Retinal pigment epithelial cell (primary cell): Measurements from ENCODE around the gene SLFN14.
A peak's percentile ranks its signal among the peaks of the same experiment; 100 is the strongest.

Experiments used
- DNase-seq: peaks from one replicate; pipeline ENCODE4 v3.0.0-alpha.2; 2010; ENCODE audit warnings: low read depth
- H3K4me3 ChIP-seq: 2 replicates; pipeline ENCODE4 v1.5.1; 2011; ENCODE audit warnings: mild to moderate bottlenecking, low read length, control low read depth, moderate library complexity
- CTCF ChIP-seq: conservative IDR thresholded peaks from 2 replicates; pipeline ENCODE4 v1.5.1; 2011; ENCODE audit warnings: low read depth, low read length, control low read depth, inconsistent platforms

SLFN14 gene

DNA sequence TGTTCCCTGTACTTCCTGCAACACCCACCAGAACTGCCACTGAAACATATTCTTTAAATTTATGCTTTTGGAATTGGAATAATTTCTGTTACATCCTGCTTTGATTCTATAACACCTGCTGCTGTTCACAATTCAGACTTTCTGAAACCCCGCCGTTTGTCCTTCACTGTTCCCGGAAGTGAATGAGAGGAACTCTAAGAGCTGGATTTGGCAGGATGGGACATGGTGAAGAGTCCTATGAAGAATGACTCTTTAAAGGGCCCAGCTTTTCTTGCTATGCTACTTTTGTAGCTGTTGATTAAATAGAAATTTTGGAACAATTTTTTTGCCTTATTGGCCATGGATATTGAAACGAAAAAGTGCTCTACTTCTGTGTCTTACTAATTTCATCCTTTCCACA, 35.5 kb upstream of the SLFN14 start:
- no peak for DNase-seq
- no peak for TF ChIP-seq CTCF
- no peak overlapping the region for H3K4me3 ChIP-seq

- DNase-seq = peak; percentile 26
- H3K4me3 ChIP-seq = peak overlapping the region; percentile 99
- no peak for TF ChIP-seq CTCF
Measured at GRCh38 chr17:35588196-35588920, 27.7 kb upstream of the SLFN14 start.

DNA sequence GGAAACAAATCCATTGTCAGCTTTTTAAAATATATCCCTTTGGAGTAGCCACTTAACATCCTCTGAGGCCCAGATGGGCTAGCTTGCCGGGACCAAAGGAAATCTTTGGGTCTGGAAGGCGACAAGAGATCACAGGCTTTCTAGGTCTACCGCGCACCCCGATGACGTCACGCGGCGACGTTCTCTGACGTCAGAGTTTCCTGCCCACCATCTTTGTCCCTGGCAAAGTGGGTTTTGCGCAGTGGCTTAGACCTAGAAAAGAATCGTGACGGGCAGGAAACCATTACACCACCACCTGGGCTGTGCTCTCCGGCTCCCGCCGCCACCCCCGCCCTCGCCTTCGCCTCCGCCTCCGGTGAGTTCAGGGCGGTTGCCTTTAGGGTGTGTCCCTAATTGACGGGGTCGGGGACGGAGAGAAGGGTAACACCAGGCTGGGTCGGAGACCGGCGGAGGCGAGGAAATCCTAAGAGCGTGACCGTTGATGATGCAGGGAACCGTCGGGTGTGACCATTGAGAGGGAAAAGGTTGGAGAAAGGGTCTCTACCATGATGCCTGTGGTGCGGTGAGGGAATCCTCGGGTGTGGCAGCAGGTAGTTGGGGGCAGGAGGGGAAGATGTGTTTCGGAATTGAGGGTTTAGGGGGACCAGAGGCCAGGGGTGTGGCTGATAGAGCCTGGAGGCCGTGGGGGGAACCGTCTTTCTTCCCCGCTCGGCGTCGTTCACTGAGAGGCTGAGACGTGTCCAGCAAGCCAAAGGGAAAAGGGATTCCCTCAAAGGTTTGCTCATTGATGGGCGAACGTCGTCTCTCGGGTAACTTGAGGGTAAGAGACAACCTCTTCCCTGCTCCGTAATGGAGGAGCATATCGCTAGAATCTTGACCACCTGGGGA, 26.7 kb upstream of the SLFN14 start, which contains the start of gene AP2B1:
Gene AP2B1, plus strand, starts transcription at position 249 of the 888 bp plus-strand sequence. CDS start 6,709 bp downstream, outside the sequence.
- peak; percentile 80 for DNase-seq
- peak within 1 kb of the TSS; percentile 99 for H3K4me3 ChIP-seq
- no peak for TF ChIP-seq CTCF

- no peak for TF ChIP-seq CTCF
- peak overlapping the region; percentile 99 for H3K4me3 ChIP-seq
- no peak for DNase-seq
Measured at GRCh38 chr17:35586569-35587073, 26.0 kb upstream of the SLFN14 start.

DNA sequence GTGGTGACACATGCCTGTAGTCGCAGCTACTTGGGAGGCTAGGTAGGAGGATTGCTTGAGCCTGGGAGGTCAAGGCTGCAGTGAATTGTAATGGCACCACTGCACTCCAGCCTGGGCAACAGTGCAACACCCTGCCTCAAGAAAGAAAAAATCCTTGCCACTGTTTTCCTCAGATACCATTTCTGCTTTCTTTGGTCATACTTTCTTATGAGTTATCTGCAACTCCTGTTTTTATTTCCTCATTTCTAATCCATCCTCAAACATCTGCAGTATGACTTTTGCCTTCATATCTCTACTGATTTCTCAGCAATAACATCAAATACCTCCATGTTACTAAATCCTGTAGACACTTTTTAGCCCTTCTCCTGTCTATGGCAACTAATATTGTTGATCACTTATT, 23.4 kb upstream of the SLFN14 start:
- no peak for DNase-seq
- no peak overlapping the region for H3K4me3 ChIP-seq
- TF ChIP-seq CTCF = no peak

DNA sequence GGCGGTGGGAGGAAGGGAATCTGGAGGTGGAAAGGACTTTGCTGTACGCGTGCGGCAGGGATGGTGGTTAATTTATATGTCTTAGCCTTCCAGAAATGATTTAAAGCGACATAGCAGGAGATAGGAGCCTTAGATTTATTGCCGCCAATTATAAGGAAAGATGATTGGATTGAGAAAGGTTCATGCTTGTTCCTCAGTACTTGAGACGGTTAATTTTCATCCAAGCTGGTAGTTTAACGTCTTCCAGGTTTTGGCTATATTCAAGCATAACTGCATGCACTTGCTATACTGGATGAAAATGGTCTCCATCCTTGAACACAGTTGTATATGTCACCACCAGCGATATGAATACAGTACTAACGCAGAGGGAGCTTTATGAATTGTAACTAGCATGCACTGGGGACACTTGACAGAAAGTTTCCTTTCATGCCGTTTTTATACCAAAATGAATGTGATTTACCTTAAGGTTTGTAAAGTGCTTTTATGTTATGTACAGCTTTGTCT, 18.4 kb upstream of the SLFN14 start:
- no peak for DNase-seq
- peak overlapping the region; percentile 97 for H3K4me3 ChIP-seq
- TF ChIP-seq CTCF = no peak
